Ureter (tissue), 1 donor: ENCODE results near the gene CD24. TPM values are rescaled to one million over a fixed set of nuclear protein-coding genes. Genes with fewer than 3 reads are reported as not detected.
A peak's percentile ranks its signal among the peaks of the same experiment; 100 is the strongest.

Experiments used
- DNase-seq: peaks from one replicate; pipeline ENCODE4 v3.0.0-alpha.2; 2020; ENCODE audit warnings: low spot score
- total RNA-seq: library from RNA; stranded (reverse); gene quantifications from one replicate; pipeline ENCODE4 v1.2.4, GENCODE V29; 2023
- donor health status: DM: yes; HTN: yes; CAD: no.

The CD24 gene
- total RNA-seq, 1 donor from 2014 or later: 253 TPM

- no peak for DNase-seq
Measured at GRCh38 chr6:106967936-106968555, 6.5 kb downstream of the CD24 start.

- no peak for DNase-seq
Measured at GRCh38 chr6:106966671-106967640, 7.6 kb downstream of the CD24 start.

GRCh38 chr6:106966229-106966628 lies 8.3 kb downstream of the CD24 start:
- no peak for DNase-seq

- no peak for DNase-seq
Measured at GRCh38 chr6:106964954-106965353, 9.6 kb downstream of the CD24 start.

GRCh38 chr6:106964099-106964498 lies 10.4 kb downstream of the CD24 start:
- DNase-seq: no peak

GRCh38 chr6:106963544-106963943 lies 11.0 kb downstream of the CD24 start:
- no peak for DNase-seq

GRCh38 chr6:106961801-106962200 lies 12.7 kb downstream of the CD24 start:
- DNase-seq: no peak

- no peak for DNase-seq
Measured at GRCh38 chr6:106961136-106961535, 13.4 kb downstream of the CD24 start.

- peak; percentile 47 for DNase-seq
Measured at GRCh38 chr6:106959985-106960384, 14.5 kb downstream of the CD24 start.

- DNase-seq: no peak
Measured at GRCh38 chr6:106939848-106940247, 34.7 kb downstream of the CD24 start.

GRCh38 chr6:106939208-106939607 lies 35.3 kb downstream of the CD24 start:
- DNase-seq: no peak

GRCh38 chr6:106927531-106928398 lies 46.8 kb downstream of the CD24 start:
- DNase-seq: no peak

- DNase-seq: no peak
Measured at GRCh38 chr6:106925948-106926347, 48.6 kb downstream of the CD24 start.

- no peak for DNase-seq
Measured at GRCh38 chr6:106924694-106925523, 49.6 kb downstream of the CD24 start.

GRCh38 chr6:106922626-106923025 lies 51.9 kb downstream of the CD24 start:
- no peak for DNase-seq

Other genes with a start within 250 kb of the CD24 start
- gene MTRES1, start 53.5 kb upstream of the CD24 start, total RNA-seq: 23.9 TPM
- 7.0 TPM for gene BEND3, start 140.8 kb upstream of the CD24 start, total RNA-seq